Measurements from ENCODE around the gene RDH13.
"Not testable (repeated sequence)": the region's sequence is repeated elsewhere in the genome, so short reads cannot be mapped to it uniquely, and the experiment has no call there.

RDH13 gene

DNA sequence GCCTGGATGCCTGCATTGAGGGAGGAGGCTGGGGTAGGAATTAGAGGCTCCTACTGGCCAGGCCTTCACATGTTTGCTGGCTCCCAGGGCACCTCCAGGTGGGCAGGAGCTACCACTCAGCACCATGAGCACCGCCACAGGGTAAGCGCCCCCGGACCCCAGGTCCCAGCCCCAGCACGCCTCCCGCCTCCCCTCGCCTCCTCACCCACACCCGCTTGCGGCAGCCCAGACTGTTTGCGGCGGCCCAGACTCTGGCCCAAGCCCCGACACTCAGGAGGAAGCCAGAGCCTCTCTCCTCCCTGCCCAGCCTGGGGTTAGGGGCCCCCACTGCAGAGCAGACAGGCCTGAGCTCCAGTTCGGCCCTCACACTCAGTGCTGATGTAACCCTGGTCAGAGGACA lies 13.4 kb upstream of the RDH13 start:
- no peak for DNase-seq (ENCODE audit: low spot score)

DNA sequence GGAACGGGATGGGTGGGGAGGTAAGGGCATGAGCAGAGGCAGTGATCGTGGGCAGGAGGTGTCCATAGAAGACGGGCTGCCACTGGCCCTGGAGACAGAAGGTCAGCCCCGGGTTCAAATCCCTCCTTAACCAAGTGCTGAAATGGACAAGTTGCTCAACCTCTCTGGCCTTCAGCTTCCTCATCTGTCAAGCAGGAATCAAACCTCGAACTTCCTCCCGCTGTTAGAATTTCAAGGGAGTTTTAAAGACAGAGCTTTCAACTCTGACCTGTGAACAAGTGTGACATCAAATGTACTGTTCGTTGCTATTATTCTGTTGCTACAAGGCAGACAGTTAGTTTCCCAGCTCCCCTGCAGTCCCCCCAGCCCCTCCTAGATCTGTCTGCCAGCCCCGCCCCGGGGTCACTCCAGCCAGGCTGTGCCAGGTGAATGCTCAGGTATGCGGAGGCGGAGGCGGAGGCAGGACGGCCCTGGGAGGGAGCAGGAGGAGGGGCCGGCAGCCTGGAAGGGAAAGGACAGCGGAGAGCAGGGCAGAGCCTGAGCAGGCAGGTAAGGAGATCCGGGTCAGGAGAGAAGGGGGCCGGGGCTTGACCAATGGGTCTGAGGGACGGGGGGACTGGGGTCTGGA lies 12.5 kb upstream of the RDH13 start, which contains the start of gene EPS8L1:
TSS of gene EPS8L1 (plus strand) at position 499 of the 628 bp plus-strand sequence. CDS start 576 bp downstream, outside the sequence.
- no peak for DNase-seq (ENCODE audit: low spot score)

DNA sequence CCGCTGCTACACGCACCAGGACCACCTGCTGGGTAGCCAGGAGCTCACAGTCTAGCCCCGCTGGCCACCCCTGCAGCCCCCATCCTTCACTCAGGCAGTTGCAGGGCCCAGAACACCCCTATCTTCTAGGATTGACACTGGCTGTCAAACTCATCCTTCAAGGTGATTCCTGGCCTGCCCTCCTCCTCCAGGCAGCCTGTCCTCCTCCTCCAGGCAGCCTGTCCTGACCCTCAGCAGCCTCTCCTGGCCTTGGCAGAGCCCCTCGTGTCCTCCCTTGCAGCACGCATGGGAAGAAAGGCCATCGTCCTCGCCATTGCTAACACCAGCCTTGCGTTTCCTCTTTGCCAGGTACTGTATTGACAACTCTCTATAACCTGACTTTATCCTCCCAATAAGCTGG lies 9.0 kb upstream of the RDH13 start:
- DNase-seq (ENCODE audit: low spot score): no peak

DNA sequence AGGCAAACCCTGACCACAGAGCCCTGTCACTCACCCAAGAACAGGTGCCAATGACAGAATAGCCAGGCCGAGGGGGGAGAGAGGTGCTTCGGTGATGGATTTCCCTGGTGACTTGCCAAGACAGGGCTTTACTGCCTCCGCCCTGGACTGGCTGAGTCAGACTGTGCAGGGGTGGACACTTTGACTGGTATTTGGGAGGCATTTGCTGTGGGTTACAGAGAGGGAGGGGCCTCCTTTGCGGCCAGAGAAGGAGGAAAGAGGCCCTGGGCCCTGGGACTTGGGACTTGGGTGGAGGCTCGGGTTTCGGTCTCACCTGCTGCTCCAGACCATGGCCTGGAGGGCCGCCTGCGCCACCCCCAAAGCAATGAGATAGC lies 8.2 kb upstream of the RDH13 start:
- DNase-seq (ENCODE audit: low spot score): no peak

DNA sequence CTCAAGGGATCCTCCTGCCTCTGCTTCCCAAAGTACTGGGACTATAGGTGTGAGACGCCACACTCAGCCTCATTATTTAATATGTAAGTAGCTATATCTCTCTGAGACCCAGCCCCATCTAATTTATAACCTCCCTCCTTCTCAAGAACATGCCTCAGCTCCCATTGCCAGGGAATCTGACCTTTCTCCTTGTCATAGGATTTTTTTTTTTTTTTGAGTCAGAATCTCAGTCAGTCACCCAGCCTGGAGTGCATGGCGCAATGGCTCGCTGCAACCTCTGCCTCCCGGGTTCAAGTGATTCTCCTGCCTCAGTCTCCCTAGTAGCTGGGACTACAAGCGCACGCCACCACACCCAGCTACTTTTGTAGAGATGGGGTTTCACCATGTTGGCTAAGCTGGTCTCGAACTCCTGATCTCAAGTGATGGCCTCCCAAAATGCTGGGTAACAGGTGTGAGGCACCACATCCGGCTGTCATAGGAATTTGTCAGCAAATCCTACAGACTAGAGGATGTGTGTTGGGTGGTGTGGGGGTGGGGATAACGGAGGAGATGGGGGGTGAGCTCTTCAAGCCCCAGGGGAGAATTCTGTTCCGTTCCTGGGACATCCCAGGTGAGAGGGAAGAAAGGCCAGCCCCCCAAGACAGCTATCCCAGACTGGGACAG lies 7.6 kb upstream of the RDH13 start:
- no peak for DNase-seq (ENCODE audit: low spot score)

DNA sequence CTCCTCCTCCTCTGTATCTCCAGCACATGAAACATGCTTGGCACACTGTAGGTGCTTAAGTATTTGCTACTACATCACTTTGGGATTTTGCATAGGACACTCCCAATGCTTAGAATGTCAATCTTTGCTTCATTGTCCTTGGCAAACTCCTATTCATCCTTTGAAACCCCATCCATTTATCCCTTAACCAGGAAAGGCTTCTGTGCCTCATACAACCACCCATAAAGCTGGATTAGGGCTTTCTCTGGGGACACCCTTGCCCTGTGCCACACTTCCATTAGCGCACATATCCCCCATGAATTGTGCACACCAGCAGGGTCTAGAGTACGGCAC lies 6.9 kb upstream of the RDH13 start:
- DNase-seq (ENCODE audit: low spot score): no peak

DNA sequence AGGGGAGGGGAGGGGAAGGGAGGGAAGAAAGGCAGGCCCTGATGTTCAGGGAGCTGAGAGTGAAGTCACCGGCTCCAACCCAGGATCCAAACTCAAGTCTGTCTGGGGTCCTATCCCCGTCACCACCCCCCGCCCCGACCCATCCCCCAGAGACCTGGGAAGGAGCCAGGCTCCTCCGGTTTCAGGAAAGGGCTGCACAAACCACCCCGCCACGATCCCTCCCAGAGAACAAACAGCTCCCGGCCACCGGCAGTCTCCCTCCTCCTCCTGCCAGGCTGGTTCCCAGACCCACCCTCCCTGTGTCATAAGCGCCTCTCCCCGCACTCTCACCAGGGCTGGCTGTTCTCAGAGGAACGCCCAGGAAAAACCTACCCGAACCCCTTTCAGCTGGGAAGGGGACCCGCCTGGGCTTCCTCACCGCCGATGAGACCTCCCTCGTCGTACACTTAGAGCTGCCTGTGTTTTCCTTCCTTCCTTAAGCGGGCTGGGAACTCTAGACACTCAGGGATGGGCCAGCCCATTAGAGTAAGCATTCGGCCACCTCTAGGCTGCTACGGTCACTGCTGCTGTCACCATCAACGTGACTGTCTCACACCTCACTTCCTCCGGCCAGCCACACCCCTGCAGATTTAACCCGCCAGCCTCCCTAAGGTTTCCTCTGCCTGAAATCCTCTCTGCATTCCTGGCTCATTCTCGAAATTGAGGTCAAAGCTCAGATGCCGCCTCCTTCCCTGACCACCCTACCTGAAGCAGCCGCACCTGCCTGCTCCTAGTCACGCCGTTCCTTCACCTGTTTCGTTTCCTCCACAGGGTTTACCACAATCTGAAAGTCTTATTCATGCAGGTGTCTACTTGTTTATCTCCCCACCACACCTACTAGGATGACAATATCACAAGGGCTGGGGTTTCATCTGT lies 6.3 kb upstream of the RDH13 start:
- no peak for DNase-seq (ENCODE audit: low spot score)

DNA sequence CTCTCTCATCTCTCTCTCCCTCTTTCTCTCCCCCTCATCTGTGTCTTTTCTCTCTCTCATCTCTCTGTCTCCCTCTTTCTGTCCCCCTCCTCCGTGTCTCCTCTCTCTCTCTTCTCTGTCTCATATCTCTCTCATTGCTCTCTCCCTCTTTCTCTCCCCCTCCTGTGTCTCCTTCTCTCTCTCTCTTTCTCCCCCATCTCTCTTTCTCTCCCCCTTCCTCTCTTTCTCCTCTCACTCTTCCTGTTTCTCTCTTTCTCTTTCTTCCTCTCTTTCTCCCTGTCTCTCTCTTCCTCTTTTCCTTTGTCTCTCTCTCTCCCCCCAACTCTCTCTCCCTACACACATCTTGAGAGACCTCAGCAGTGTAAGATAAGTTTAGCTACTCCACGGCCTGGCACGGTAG lies 4.9 kb upstream of the RDH13 start:
- DNase-seq (ENCODE audit: low spot score): no peak

DNA sequence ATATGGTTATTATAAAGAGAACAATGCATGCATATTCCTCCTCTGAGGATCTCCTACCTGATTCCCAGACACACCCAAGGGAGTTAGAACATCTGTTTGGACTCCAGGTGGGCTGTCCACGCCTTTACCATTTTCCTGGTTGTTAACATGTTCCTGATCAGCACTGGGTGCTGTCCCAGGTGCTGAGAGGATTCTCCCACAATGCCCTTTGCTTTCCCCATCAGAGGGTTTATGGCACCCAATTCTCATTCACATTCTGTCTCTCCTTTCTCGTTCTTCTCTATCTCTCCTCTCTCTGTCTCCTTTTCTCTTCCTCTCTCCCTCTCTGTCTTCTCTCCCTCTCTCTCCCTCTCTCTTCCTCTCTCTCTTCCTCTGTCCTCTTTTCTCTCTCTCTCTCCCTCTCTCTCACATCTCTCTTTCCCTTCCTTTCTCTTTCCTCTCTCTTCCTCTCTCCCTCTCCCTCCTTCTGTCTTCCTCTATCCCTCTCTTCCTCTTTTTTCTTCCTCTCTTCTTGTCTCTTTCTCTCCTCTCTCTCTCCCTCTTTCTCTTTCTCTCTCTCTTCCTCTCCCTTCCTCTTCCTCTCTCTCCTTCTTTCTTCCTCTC lies 3.3 kb upstream of the RDH13 start:
- no peak for DNase-seq (ENCODE audit: low spot score)

DNA sequence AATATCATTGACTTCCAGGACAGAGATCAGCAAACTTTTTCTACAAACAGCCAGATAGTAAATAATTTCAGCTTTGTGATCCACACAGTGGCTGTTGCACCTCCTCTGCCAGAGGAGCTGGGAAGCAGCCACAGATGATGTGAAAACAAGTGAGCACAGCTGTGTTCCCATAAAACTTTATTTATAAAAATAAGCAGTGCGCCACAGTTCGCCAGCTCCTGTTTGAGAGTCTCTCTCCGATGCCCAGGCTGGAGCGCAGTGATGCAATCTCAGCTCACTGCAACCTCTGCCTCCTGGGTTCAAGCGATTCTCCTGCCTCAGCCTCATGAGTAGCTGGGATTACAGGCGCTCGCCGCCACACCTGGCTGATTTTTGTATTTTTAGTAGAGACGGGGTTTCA lies 2.6 kb upstream of the RDH13 start:
- DNase-seq (ENCODE audit: low spot score): not testable (repeated sequence)

DNA sequence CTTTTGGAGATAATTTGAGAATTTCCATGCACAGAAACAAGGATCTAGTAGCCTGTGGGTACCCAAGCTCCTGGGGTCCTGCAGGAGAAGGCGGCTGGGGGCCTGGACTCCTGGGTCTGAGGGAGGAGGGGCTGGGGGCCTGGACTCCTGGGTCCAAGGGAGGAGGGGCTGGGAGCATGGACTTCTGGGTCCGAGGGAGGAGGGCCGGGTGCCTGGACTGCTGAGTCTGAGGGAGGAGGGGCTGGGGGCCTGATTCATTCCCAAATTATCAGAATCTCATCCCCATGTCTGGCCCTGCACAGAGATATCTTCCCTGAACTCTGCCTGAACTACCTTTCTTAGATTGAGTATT lies 520 bp upstream of the RDH13 start:
- DNase-seq (ENCODE audit: low spot score): no peak

DNA sequence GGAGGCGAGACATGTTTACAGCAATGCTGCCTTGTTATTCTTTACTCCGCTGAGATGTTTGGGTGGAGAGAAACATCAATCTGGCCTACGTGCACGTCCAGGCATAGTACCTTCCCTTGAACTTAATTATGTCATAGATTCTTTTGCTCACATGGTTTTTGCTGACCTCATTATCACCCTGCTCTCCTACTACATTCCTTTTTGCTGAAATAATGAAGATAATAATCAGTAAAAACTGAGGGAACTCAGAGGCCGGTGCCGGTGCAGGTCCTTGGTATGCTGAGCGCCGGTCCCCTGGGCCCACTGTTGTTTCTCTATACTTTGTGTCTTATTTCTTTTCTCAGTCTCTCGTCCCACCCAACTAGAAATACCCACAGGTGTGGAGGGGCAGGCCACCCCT lies 2.7 kb downstream of the RDH13 start:
- not testable (repeated sequence) for DNase-seq (ENCODE audit: low spot score)

DNA sequence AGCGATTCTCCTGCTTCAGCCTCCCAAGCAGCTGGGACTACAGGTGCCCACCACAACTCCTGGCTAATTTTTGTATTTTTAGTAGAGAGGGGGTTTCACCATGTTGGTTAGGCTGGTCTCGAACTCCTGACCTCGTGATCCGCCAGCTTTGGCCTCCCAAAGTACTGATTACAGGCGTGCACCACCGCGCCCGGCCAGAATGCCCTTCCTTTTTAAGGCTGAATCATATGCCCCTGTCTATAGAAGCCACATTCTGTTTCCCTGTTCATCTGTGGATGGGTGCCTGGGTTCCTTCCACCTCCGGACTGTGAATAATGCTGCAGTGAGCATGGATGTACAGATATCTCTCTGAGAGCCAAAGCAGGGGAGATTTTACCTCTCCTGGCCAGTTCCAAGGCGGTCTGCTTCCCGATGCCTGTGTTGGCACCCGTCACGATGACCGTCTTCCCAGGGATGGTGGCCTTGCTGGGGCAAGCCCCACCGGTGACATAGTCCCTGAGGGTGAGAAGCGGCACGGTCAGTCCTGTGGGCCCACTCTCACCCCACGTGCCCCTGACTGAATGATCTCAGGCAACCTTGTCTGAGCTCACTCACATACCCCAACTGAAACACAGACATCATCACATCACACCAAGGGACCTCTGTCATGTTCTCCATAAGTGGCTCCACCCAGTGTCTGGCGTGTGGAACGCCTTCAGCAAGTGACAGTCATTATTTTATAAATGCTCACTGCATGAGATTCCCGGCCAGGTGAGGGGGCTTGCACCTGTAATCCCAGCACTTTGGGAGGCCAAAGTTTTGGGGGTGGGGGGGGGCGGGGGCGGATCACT lies 4.0 kb downstream of the RDH13 start:
- no peak for DNase-seq (ENCODE audit: low spot score)

DNA sequence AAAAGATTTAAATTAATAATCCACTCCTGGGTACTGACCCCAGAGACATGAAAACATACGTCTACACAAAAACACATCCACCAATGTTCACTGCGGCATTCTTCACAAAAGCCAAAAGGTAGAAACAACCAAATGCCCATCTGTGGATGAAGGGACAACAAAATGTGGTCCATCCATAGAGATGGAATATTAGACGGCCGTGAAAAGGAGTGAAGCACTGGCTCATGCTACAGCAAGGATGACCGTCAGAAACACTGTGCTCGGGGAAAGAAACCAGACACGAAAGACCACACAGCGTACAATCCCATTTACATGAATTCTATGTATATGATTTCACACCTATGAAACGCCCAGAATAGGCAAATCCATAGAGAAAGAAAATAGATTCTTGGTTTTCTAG lies 6.1 kb downstream of the RDH13 start:
- DNase-seq (ENCODE audit: low spot score): no peak

DNA sequence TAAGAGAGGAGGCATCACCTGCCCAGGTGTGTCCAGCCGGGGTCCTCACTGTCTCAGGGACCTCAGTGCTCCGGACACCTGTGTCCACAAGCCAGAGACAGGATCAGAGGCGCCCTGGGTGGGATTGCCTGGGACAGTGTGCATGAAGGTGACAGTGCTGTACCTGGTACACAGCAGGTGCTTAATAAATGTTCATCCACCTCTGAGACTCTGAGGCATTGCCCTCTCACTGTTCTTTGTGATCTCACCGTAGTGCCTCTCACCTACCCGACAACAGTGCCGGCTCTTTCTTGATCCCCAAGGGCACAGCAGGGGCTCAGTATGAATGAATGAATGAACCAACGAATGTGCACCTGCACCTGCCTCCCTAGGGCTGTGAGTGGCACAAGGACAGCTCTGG lies 9.2 kb downstream of the RDH13 start:
- DNase-seq (ENCODE audit: low spot score): no peak

DNA sequence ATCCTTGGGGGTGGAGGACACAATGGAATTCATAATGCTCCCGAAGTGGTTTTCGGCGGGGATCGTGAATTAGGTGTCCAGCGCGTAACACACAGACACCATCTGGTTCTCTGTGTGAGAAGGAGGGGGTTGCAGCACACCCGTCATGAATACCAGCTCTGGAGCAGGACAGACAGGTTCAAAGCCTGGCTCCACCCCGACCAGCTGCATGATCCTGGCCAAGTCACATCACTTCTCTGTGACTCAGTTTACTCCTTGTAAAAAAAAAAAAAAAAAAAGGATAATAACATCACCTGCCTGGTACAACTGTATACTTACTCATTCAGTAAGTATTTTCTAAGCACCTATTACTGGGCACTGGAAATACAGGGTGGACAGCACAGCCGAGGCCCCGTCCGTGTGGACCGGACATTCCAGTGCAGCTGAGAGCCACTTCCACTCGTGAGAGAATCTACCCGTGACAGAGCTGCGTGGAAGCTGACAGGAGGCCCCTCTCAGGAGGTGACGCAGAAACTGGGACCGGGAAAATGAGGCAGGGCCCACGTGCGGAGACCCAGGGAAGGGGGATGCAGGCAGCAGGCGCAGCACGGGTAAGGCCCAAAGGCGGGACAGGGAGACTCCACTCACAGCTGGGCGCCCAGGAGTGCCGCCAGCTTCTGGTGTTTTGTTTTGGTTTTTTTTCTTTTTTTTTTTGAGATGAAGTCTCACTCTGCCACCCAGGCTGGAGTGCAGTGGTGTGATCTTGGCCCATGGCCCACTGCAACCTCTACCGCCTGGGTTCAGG lies 12.0 kb downstream of the RDH13 start:
- DNase-seq (ENCODE audit: low spot score): no peak

DNA sequence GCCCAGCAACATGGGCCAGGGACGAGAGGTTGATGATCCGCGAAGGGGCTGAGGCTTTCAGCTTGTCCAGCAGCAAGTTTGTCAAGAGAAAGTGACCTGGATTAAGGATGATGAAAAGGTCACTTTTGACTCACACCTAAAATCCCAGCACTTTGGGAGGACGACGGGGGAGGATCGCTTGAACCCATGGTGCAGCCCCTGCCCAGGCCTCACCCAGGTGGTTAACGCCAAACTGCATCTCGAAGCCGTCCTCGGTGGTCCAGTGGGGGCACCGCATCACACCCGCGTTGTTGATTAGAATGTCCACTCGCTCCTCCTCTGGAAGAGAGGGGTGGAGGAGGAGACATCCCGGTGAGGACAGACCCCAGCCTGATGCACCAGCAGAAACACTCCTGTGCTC lies 14.5 kb downstream of the RDH13 start:
- no peak for DNase-seq (ENCODE audit: low spot score)

DNA sequence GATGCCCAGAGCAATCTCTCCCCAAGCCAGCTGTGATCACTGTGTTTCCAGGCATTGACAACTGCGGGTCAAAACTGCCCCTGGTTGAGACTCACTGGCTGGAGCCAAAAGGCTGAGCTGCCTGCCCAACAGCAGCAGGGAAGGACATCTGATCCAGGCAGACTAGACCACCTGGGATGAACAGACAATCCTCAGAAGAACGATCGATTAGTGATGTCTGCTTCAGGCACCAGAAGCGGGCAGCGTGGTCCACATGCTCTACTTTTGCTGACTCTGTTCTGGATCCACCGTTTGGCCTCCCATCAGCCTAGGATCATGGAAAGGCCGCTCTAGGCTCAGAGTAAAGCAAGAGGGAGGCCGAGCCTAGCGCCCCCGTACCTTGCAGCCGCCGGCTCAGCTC lies 15.0 kb downstream of the RDH13 start:
- no peak for DNase-seq (ENCODE audit: low spot score)

DNA sequence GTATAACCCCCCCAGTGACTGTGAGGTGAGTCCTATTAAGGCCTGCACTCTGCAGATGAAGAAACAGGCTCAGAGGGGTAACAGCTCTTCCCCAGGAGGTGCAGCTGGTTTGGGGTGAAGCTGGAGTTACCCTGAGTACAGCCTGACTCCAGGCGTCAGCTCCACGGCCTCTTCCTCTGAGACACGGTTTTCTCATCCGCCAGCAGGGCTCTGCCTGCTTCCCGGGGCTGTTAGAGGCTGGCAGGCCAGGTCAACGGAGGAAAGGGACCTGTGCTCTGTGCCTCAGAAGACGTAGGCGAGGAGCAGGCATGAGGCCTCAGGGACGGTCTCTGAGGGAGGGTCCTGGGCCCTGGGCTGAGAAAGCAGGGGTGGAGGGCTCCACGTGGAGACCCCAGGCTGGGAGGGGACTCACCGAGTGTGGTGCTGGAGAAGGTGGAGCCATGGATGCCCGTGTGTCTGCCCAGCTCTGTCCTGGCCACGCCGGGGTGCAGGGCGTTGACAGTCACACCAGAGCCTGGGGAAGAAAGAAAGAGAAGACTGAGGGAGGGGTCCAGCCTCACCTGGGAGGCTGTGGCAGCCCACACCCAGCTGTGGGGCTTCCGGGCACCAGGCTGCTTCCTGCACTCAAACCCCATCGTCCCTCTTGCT lies 15.8 kb downstream of the RDH13 start:
- DNase-seq (ENCODE audit: low spot score): no peak
